Amniotic stem cell (primary cell): ENCODE data around the gene GPS1.

Experiments used
- DNase-seq: peaks from one replicate; lab custom pipeline; 2025; lab: John Stamatoyannopoulos, UW

GPS1 gene

GRCh38 chr17:82103553-82104451 is 52.1 kb downstream of the GPS1 start:
- DNase-seq, result no peak

GRCh38 chr17:82104797-82105416 is 53.2 kb downstream of the GPS1 start:
- no peak for DNase-seq

DNA sequence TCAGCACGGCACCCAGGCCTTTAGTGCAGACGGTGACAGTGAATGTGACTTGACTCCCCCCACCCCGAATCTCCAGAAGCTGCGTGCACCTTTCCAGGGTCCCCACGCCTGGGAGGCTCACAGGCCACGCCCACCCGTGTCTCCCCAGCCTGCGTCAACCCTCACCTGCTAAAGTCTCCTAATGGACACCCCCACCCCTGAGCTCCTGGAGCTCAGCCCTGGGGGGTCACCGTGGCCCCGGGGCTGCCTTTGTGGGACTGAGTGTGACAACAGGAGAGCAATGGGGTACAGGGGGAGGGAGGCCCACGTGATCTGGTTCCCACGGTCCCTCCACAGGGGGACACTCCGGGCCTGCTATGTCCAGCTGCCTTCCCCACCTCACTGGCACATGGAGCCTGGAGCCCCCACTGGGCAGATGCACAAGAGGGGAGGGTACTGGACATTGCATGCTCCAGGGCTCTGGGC is 53.8 kb downstream of the GPS1 start:
- no peak for DNase-seq

DNA sequence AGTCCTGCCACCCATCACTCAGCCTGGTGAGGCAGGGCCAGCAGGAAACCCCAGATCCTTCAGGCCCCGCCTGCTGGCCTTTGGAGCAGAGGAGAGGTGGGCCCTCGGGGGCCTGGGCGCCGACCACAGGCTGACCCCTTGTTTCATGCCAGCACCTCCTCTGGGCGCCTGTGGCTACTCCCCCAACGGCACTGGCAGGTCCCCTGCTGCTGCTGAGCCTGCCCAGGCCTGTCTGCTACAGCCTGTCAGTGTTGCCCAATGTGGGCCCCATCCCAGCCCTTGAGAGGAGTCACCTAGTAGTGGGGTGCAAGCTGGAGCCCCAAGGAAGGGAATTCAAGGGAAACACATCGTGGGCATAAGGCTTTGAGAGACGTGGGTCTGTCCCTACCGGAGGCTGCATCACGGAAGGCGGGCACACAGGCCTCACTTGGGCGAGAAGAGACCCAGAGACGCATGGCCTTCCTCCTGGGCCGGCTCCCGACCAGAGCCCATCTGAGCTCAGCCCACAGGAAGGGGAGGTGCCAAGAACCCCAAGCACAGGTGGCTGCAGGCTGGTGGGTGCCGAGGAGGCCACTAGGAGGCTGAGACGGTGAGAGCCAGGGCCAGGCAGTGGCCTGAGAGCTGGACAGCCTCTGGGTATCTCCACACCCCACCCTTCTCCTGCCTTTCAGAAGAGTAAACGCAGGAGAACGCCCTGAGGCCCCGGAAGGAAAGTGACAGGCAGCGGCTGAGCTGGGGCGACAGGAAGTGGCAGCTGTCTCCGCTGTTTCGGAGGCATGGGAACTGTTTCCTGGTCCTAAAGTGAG is 54.4 kb downstream of the GPS1 start:
- DNase-seq, result no peak

- no peak for DNase-seq
These were observed 55.1 kb downstream of the GPS1 start for GRCh38 chr17:82106688-82107305.
